Urinary bladder (tissue), 4 donors: ENCODE results near the gene ZNF862. TPM values are rescaled to one million over a fixed set of nuclear protein-coding genes. Genes with fewer than 3 reads are reported as not detected.
"Not testable (repeated sequence)": the region's sequence is repeated elsewhere in the genome, so short reads cannot be mapped to it uniquely, and the experiment has no call there.

Source experiments
- DNase-seq: peaks from one replicate; pipeline ENCODE4 v3.0.0-alpha.2; 2015; ENCODE audit errors: extremely low spot score
- H3K27ac ChIP-seq: one replicate; pipeline ENCODE4 v1.5.1; 2013; ENCODE audit warnings: low read depth, mild to moderate bottlenecking, moderate library complexity
- H3K36me3 ChIP-seq: one replicate; pipeline ENCODE4 v1.6.1; 2013; ENCODE audit warnings: mild to moderate bottlenecking, moderate library complexity; ENCODE audit not compliant: insufficient read depth
- H3K4me1 ChIP-seq: one replicate; pipeline ENCODE4 v1.6.1; 2013; ENCODE audit warnings: mild to moderate bottlenecking, moderate library complexity; ENCODE audit not compliant: insufficient read depth
- H3K4me3 ChIP-seq: one replicate; pipeline ENCODE4 v1.5.1; 2013; ENCODE audit warnings: low read depth, low read length
- WGBS: extraction: QIAGEN DNeasy Blood & Tissue Kit; methylation state at CpG from one replicate; pipeline ENCODE4 v1.1.7; 2013; 5-methylcytosine and 5-hydroxymethylcytosine counted together
- polyA plus RNA-seq: library from polyadenylated mRNA; stranded (reverse); fragments of 200-250 nt; gene quantifications from one replicate; pipeline ENCODE4 v1.2.3, GENCODE V29; 2013
- total RNA-seq: library from RNA; depleted of rRNA; stranded (reverse); fragments of >200 nt; gene quantifications from one replicate; pipeline ENCODE4 v1.2.3, GENCODE V29; 2014
- donor health status: healthy with polysubstance abuse.
- donor health status: healthy.

The ZNF862 gene
- total and polyA plus RNA-seq, 2 donors: 11.2 to 16.5 TPM

- H3K27ac ChIP-seq: no peak overlapping the region
- no peaks in the 10 kb centered on the region for H3K4me1 ChIP-seq
- H3K36me3 ChIP-seq: no peaks in the 10 kb centered on the region
- H3K4me3 ChIP-seq: no peak overlapping the region
- 65% methylated on average over 8 of the region's 8 CpGs for WGBS
- DNase-seq: no peak
Measured at GRCh38 chr7:149883048-149883438, 44.9 kb downstream of the ZNF862 start.

GRCh38 chr7:149883452-149883861 lies 45.3 kb downstream of the ZNF862 start:
- 41% methylated on average over 12 of the region's 12 CpGs for WGBS
- no peak overlapping the region for H3K4me3 ChIP-seq
- H3K36me3 ChIP-seq: no peaks in the 10 kb centered on the region
- no peak for DNase-seq
- no peak overlapping the region for H3K27ac ChIP-seq
- H3K4me1 ChIP-seq: no peaks in the 10 kb centered on the region

- 69% methylated on average over 4 of the region's 4 CpGs for WGBS
Measured at GRCh38 chr7:149884016-149884415, 45.8 kb downstream of the ZNF862 start.

GRCh38 chr7:149884541-149884940 lies 46.4 kb downstream of the ZNF862 start:
- Histone ChIP-seq H3K27ac (no peak overlapping the region), H3K4me3 (no peak overlapping the region), H3K4me1 (no peaks in the 10 kb centered on the region), H3K36me3 (no peaks in the 10 kb centered on the region)
- 55% methylated on average over 2 of the region's 2 CpGs for WGBS
- no peak for DNase-seq

More at GRCh38 chr7:149884016-149884415, 45.8 kb downstream of the ZNF862 start:
- H3K27ac ChIP-seq: no peak overlapping the region
- H3K36me3 ChIP-seq: no peaks in the 10 kb centered on the region
- H3K4me1 ChIP-seq: no peaks in the 10 kb centered on the region
- no peak for DNase-seq
- H3K4me3 ChIP-seq: no peak overlapping the region

GRCh38 chr7:149885191-149886017 lies 47.2 kb downstream of the ZNF862 start:
- no peaks in the 10 kb centered on the region for H3K4me1 ChIP-seq
- no peak overlapping the region for H3K27ac ChIP-seq
- H3K4me3 ChIP-seq: no peak overlapping the region
- WGBS: 78% methylated on average over 13 of the region's 13 CpGs
- DNase-seq: no peak
- no peaks in the 10 kb centered on the region for H3K36me3 ChIP-seq

GRCh38 chr7:149886018-149886415 lies 47.8 kb downstream of the ZNF862 start:
- H3K4me1 ChIP-seq: no peaks in the 10 kb centered on the region
- H3K36me3 ChIP-seq: no peaks in the 10 kb centered on the region
- H3K4me3 ChIP-seq: no peak overlapping the region
- no peak overlapping the region for H3K27ac ChIP-seq
- no peak for DNase-seq
- WGBS: 77% methylated on average over 4 of the region's 4 CpGs

GRCh38 chr7:149887311-149887710 lies 49.1 kb downstream of the ZNF862 start:
- Histone ChIP-seq H3K27ac (no peak overlapping the region), H3K36me3 (no peaks in the 10 kb centered on the region), H3K4me3 (no peak overlapping the region), H3K4me1 (no peaks in the 10 kb centered on the region)
- no peak for DNase-seq
- 92% methylated on average over 7 of the region's 7 CpGs for WGBS

- WGBS: 32% methylated on average over 2 of the region's 2 CpGs
- not testable (repeated sequence) for H3K4me1 ChIP-seq, DNase-seq, H3K36me3 ChIP-seq, H3K27ac ChIP-seq, H3K4me3 ChIP-seq
Measured at GRCh38 chr7:149890715-149891114, 52.5 kb downstream of the ZNF862 start.

GRCh38 chr7:149894957-149895356 lies 56.8 kb downstream of the ZNF862 start:
- H3K4me3 ChIP-seq, DNase-seq, H3K27ac ChIP-seq, H3K4me1 ChIP-seq, H3K36me3 ChIP-seq: not testable (repeated sequence)
- WGBS: 69% methylated on average over 8 of the region's 8 CpGs

GRCh38 chr7:149907776-149908376 lies 69.7 kb downstream of the ZNF862 start:
- H3K4me3 ChIP-seq, H3K27ac ChIP-seq, H3K36me3 ChIP-seq, H3K4me1 ChIP-seq, DNase-seq: not testable (repeated sequence)
- 53% methylated on average over 4 of the region's 6 CpGs for WGBS

GRCh38 chr7:149910219-149910618 lies 72.0 kb downstream of the ZNF862 start:
- WGBS: 68% methylated on average over 7 of the region's 9 CpGs

GRCh38 chr7:149912126-149912525 lies 74.0 kb downstream of the ZNF862 start:
- H3K27ac ChIP-seq, H3K36me3 ChIP-seq, DNase-seq, H3K4me1 ChIP-seq, H3K4me3 ChIP-seq: not testable (repeated sequence)
- WGBS: 65% methylated on average over 2 of the region's 4 CpGs

More at GRCh38 chr7:149910219-149910618, 72.0 kb downstream of the ZNF862 start:
- DNase-seq, H3K27ac ChIP-seq, H3K36me3 ChIP-seq, H3K4me3 ChIP-seq, H3K4me1 ChIP-seq: not testable (repeated sequence)
